K562 (cell line): Measurements from ENCODE around the gene SSBP2. TPM values are rescaled to one million over a fixed set of nuclear protein-coding genes. Genes with fewer than 3 reads are reported as not detected.

Source experiments
- ATAC-seq: fragments of 200-7000 bp; cut with Tn5 transposase; 3 replicates; pipeline ENCODE4 v1.9.1; 2020; ENCODE audit warnings: moderate library complexity
- BruUV-seq: library from RNA; stranded (reverse); fragments of 400-500 nt; replicated peaks from 2 replicates; lab custom pipeline; 2021; lab: Mats Ljungman, UMichigan
- CTCF ChIA-PET: fragments of 300-600 bp; formaldehyde crosslinking; extraction: SDS; loops from one replicate; lab custom pipeline; 2021; ENCODE audit warnings: low intra/inter-chr PET ratio; lab: Yijun Ruan, JAX
- POLR2A ChIA-PET: fragments of 300-600, 350-650 bp; sonication (Branson Sonifier 250); formaldehyde crosslinking; extraction: SDS; loops from one replicate; lab custom pipeline; 2021; ENCODE audit warnings: antibody characterized with exemption, inconsistent platforms; lab: Yijun Ruan, JAX
- DNase-seq, 4 experiments: peaks; one replicate each; pipeline versions ENCODE4 v3.0.0 to v3.0.0-alpha.2; 2011 to 2018; ENCODE audit warnings: low spot score in 3 of 4, mixed read lengths in 3 of 4; ENCODE audit errors: extremely low read depth in 1 of 4
- FAIRE-seq: peaks from 2 replicates; lab custom pipeline; 2011; peaks lifted over from hg19 to GRCh38; lab: Jason Lieb, UNC
- H2AFZ ChIP-seq: 2 replicates; pipeline ENCODE4 v1.6.0; 2011; ENCODE audit warnings: low read depth, low read length, control low read depth, inconsistent platforms
- H3K27ac ChIP-seq: fragments of 200-600 bp; 3 replicates; pipeline ENCODE4 v1.8.0; 2011; ENCODE audit warnings: low read depth, mild to moderate bottlenecking, control low read depth, inconsistent platforms, low read length, moderate library complexity, mixed read lengths; ENCODE audit errors: extremely low read depth
- H3K27me3 ChIP-seq, 2 experiments: fragments of 300-600 bp in 1 of 2; 2 replicates in 1 of 2; 3 replicates in 1 of 2; pipeline versions ENCODE4 v1.6.0 to v1.8.0; 2011; ENCODE audit warnings: inconsistent platforms in 2 of 2, low read length in 2 of 2, mild to moderate bottlenecking in 1 of 2, mixed read lengths in 1 of 2, moderate library complexity in 1 of 2; ENCODE audit not compliant: control insufficient read depth in 2 of 2, insufficient read depth in 2 of 2
- H3K36me3 ChIP-seq: fragments of 300-600 bp; 3 replicates; pipeline ENCODE4 v1.8.0; 2011; ENCODE audit warnings: mild to moderate bottlenecking, low read length, inconsistent platforms; ENCODE audit not compliant: control insufficient read depth, insufficient read depth
- H3K4me1 ChIP-seq, 2 experiments: fragments of 200-600 bp in 1 of 2; replicated peaks in 1 of 2; 2 replicates in 1 of 2; 3 replicates in 1 of 2; pipeline versions ENCODE4 v1.5.1 to v1.8.0; 2011; ENCODE audit warnings: inconsistent platforms in 2 of 2, low read length in 2 of 2, mild to moderate bottlenecking in 1 of 2, mixed read lengths in 1 of 2, moderate library complexity in 1 of 2; ENCODE audit not compliant: control insufficient read depth in 2 of 2, insufficient read depth in 2 of 2
- H3K4me2 ChIP-seq: 2 replicates; pipeline ENCODE4 v1.6.1; 2011; ENCODE audit warnings: low read length, control low read depth, inconsistent platforms, mixed read lengths; ENCODE audit not compliant: insufficient read depth
- H3K4me3 ChIP-seq: fragments of 200-600 bp; sonication (generic), shearing (Covaris generic); 2 replicates; pipeline ENCODE4 v1.5.1; 2016; ENCODE audit warnings: control low read depth, inconsistent platforms
- H3K79me2 ChIP-seq: fragments of 200-600 bp; 3 replicates; pipeline ENCODE4 v1.8.0; 2011; ENCODE audit warnings: low read length, inconsistent platforms; ENCODE audit not compliant: control insufficient read depth, insufficient read depth
- H3K9ac ChIP-seq, 2 experiments: 2 replicates each; pipeline versions ENCODE4 v1.6.0 to v1.6.1; 2011; ENCODE audit warnings: low read depth in 2 of 2, low read length in 2 of 2, control low read depth in 1 of 2, inconsistent platforms in 1 of 2, mild to moderate bottlenecking in 1 of 2, mixed read lengths in 1 of 2; ENCODE audit not compliant: insufficient read depth in 1 of 2
- H3K9me1 ChIP-seq: one replicate; pipeline ENCODE4 v1.6.0; 2011; ENCODE audit warnings: inconsistent platforms, mild to moderate bottlenecking, low read length, moderate library complexity; ENCODE audit not compliant: control insufficient read depth, insufficient read depth
- H3K9me3 ChIP-seq: replicated peaks from 2 replicates; pipeline ENCODE4 v1.5.1; 2011; ENCODE audit warnings: low read depth, low read length, inconsistent platforms; ENCODE audit not compliant: control insufficient read depth, insufficient read depth
- H4K20me1 ChIP-seq: replicated peaks from 2 replicates; pipeline ENCODE4 v1.6.1; 2011; ENCODE audit warnings: low read length, inconsistent platforms, mixed read lengths; ENCODE audit not compliant: control insufficient read depth, insufficient read depth
- ARID3A ChIP-seq: IDR thresholded peaks from 2 replicates; pipeline ENCODE4 v1.6.1; 2012; ENCODE audit warnings: low read depth, low read length, improper control_type of control experiment, borderline replicate concordance
- ARNT ChIP-seq, 2 experiments: fragments of 450-650 bp; IDR thresholded peaks; 2 replicates each; pipeline ENCODE4 v1.6.1; 2016; ENCODE audit warnings: mild to moderate bottlenecking in 1 of 2
- BRD9 ChIP-seq: fragments of 450-650 bp; IDR thresholded peaks from 2 replicates; pipeline ENCODE4 v1.6.1; 2018; ENCODE audit warnings: low read depth; ENCODE audit not compliant: partially characterized antibody
- CCNT2 ChIP-seq: IDR thresholded peaks from 2 replicates; pipeline ENCODE4 v1.6.1; 2011; ENCODE audit warnings: borderline replicate concordance, low read depth, mild to moderate bottlenecking, moderate library complexity, mixed read lengths, low read length; ENCODE audit not compliant: insufficient read length; ENCODE audit errors: extremely low read depth
- ELF1 ChIP-seq: fragments of 200-800 bp; sonication (Bioruptor generic); IDR thresholded peaks from 2 replicates; pipeline ENCODE4 v1.6.1; 2016; ENCODE audit warnings: missing genetic modification characterization, missing compliant biosample characterization
- ELK1 ChIP-seq: sonication (generic); formaldehyde crosslinking; IDR thresholded peaks from 2 replicates; pipeline ENCODE4 v1.8.1; 2022; ENCODE audit warnings: missing genetic modification reagents
- GABPA ChIP-seq: fragments of 200-800 bp; sonication (Bioruptor generic); conservative IDR thresholded peaks from 2 replicates; pipeline ENCODE4 v1.6.1; 2016; ENCODE audit warnings: low read depth, missing genetic modification characterization, missing compliant biosample characterization
- L3MBTL2 ChIP-seq: fragments of 450-650 bp; IDR thresholded peaks from 2 replicates; pipeline ENCODE4 v1.6.1; 2016; ENCODE audit warnings: mild to moderate bottlenecking, moderate library complexity
- LCOR ChIP-seq: sonication (generic); formaldehyde crosslinking; IDR thresholded peaks from 2 replicates; pipeline ENCODE4 v1.8.0; 2022; ENCODE audit warnings: mild to moderate bottlenecking, missing genetic modification reagents
- MTF1 ChIP-seq: fragments of 250-450 bp; sonication (Bioruptor Pico); IDR thresholded peaks from 2 replicates; pipeline ENCODE4 v1.9.0; 2021; ENCODE audit warnings: moderate library complexity, mild to moderate bottlenecking, inconsistent platforms, borderline replicate concordance
- POU5F1 ChIP-seq: fragments of 150-350 bp; IDR thresholded peaks from 2 replicates; pipeline ENCODE4 v1.6.1; 2014; ENCODE audit warnings: borderline replicate concordance, low read length, low read depth, mild to moderate bottlenecking; ENCODE audit not compliant: partially characterized antibody
- SIRT6 ChIP-seq: IDR thresholded peaks from one replicate; pipeline ENCODE4 v1.6.1; 2012; ENCODE audit warnings: low read depth, mild to moderate bottlenecking, control low read depth, inconsistent platforms, low read length, moderate library complexity
- SP1 ChIP-seq: sonication (generic); formaldehyde crosslinking; IDR thresholded peaks from 2 replicates; pipeline ENCODE4 v1.8.1; 2022; ENCODE audit warnings: mild to moderate bottlenecking, missing genetic modification reagents
- SRSF1 ChIP-seq: fragments of 200-400 bp; formaldehyde crosslinking; IDR thresholded peaks from 2 replicates; pipeline ENCODE4 v1.6.1; 2017; ENCODE audit warnings: mild to moderate bottlenecking, low read depth, low read length, moderate library complexity
- ZEB2 ChIP-seq: fragments of 450-650 bp; IDR thresholded peaks from 2 replicates; pipeline ENCODE4 v1.6.1; 2016
- ZKSCAN8 ChIP-seq: fragments of 200-800 bp; sonication (Bioruptor generic); IDR thresholded peaks from 2 replicates; pipeline ENCODE4 v1.6.1; 2016; ENCODE audit warnings: missing genetic modification characterization, missing compliant biosample characterization
- ZNF77 ChIP-seq: fragments of 250-450 bp; sonication (Bioruptor Pico); IDR thresholded peaks from 2 replicates; pipeline ENCODE4 v1.5.0; 2020
- WGBS: fragments of 100-300 bp; shearing (Covaris generic); methylation state at CpG from one replicate; pipeline ENCODE4 v1.1.6; 2016; ENCODE audit warnings: low coverage, mixed read lengths; ENCODE audit not compliant: insufficient coverage; ENCODE audit errors: missing lambda C conversion rate; 5-methylcytosine and 5-hydroxymethylcytosine counted together
- in situ Hi-C: fragments of 300-500 bp; cut with MboI; formaldehyde crosslinking; loops from 4 replicates; pipeline ENCODE4 v1.15.0; 2018; ENCODE audit warnings: inconsistent platforms, mixed read lengths
- intact Hi-C: fragments of 100-400 bp; cut with micrococcal nuclease; formaldehyde crosslinking; loops from 2 replicates; pipeline ENCODE4 v1.14.2; 2022
- polyA plus RNA-seq, 8 experiments: library from polyadenylated mRNA; depleted of rRNA in 4 of 8; stranded (reverse) in 5 of 8; unstranded in 3 of 8; fragments of >200 nt; fragmentation: Nextera tagmentation in 2 of 8; fragmentation: Illumina TruSeq in 1 of 8; extraction: Ambion mirVana in 2 of 8; extraction: Trizol in 1 of 8; gene quantifications; 2 replicates each; pipeline versions ENCODE4 v1.2.1 to v1.2.3, GENCODE V29; 2011 to 2014; ENCODE audit warnings: inconsistent platforms in 1 of 8, missing spikeins in 1 of 8
- total RNA-seq, 7 experiments: library from RNA; depleted of rRNA in 6 of 7; stranded (reverse); fragments of >200 nt in 6 of 7; fragmentation: Illumina TruSeq in 2 of 7; extraction: Trizol in 2 of 7; gene quantifications; 2 replicates each; pipeline versions ENCODE4 v1.2.1 to v1.2.3, GENCODE V29; 2011 to 2021; ENCODE audit warnings: low replicate concordance in 1 of 7

Gene SSBP2
- total and polyA plus RNA-seq, 9 of the 15 experiments (the other 6 are each of a cell fraction or from before 2014, with no cell fraction given), result 22.3 to 133 (median 42.1) TPM

GRCh38 chr5:81703840-81704239 lies 47.1 kb downstream of the SSBP2 start:
- H3K27me3 ChIP-seq, result no peaks in the 10 kb centered on the region
- H3K36me3 ChIP-seq, result peaks cover 2% of the 10 kb centered on the region; the same call in 2 of the 3 replicates
- H3K79me2 ChIP-seq, result peaks cover 18% of the 10 kb centered on the region
- no peaks in the 10 kb centered on the region for H3K4me1 ChIP-seq
- FAIRE-seq (no peak), ATAC-seq (no peak), DNase-seq (no peak)
- no peak overlapping the region for H3K9ac ChIP-seq
- peaks cover 4% of the 10 kb centered on the region for H3K9me3 ChIP-seq
- no peak overlapping the region for H3K27ac ChIP-seq
- 54% methylated on average over 2 of the region's 2 CpGs for WGBS
- H3K9me1 ChIP-seq, result no peaks in the 10 kb centered on the region
- no peak overlapping the region for H2AFZ ChIP-seq
- intact Hi-C loops, result no loop called here
- ChIA-PET POLR2A (no interaction called here), CTCF (no interaction called here)
- no peak overlapping the region for H3K4me2 ChIP-seq
- no TSS peak for BruUV-seq
- H4K20me1 ChIP-seq, result no peaks in the 10 kb centered on the region
- H3K4me3 ChIP-seq, result no peak overlapping the region
- TF ChIP-seq ELK1 (CRISPR knock-in tag) (no peak), SRSF1 (no peak), SP1 (no peak), ZNF77 (CRISPR knock-in tag) (no peak), L3MBTL2 (no peak), ZKSCAN8 (no peak), ARNT (IDR thresholded peaks at IDR 0.05) (no peak), ARID3A (no peak), LCOR (no peak), MTF1 (no peak), ZEB2 (no peak), BRD9 (no peak), SIRT6 (no peak), ELF1 (tag) (no peak), CCNT2 (no peak), POU5F1 (no peak), GABPA (tag) (no peak)
- in situ Hi-C loops, result no loop called here
